Mesodermal cell (in vitro differentiated cells): ENCODE results near the gene TGFBR2.
"Not testable (repeated sequence)": the region's sequence is repeated elsewhere in the genome, so short reads cannot be mapped to it uniquely, and the experiment has no call there.

Experiments
- H3K27ac ChIP-seq: 2 replicates; pipeline ENCODE4 v1.7.0; 2013; ENCODE audit warnings: mild to moderate bottlenecking, low read depth, low read length, moderate library complexity; ENCODE audit not compliant: severe bottlenecking
- H3K36me3 ChIP-seq: 2 replicates; pipeline ENCODE4 v1.7.1; 2013; ENCODE audit warnings: mild to moderate bottlenecking, low read length, moderate library complexity; ENCODE audit not compliant: control insufficient read depth, insufficient read depth
- H3K4me1 ChIP-seq: one replicate; pipeline ENCODE4 v1.7.1; 2013; ENCODE audit warnings: mild to moderate bottlenecking, low read length; ENCODE audit not compliant: insufficient read depth, control insufficient read depth, poor library complexity, severe bottlenecking
- H3K4me3 ChIP-seq: 2 replicates; pipeline ENCODE4 v1.7.0; 2013; ENCODE audit warnings: low read length, control low read depth, mild to moderate bottlenecking; ENCODE audit not compliant: insufficient read depth, poor library complexity, severe bottlenecking; ENCODE audit errors: extremely low read depth
- H3K9me3 ChIP-seq: 2 replicates; pipeline ENCODE4 v1.7.1; 2013; ENCODE audit warnings: mild to moderate bottlenecking, low read length, moderate library complexity; ENCODE audit not compliant: control insufficient read depth
- WGBS, 2 experiments: methylation state at CpG; one replicate each; pipeline ENCODE4 v1.1.5; 2013; ENCODE audit warnings: missing lambda C conversion rate in 2 of 2; ENCODE audit not compliant: insufficient coverage in 2 of 2; 5-methylcytosine and 5-hydroxymethylcytosine counted together

Gene TGFBR2

DNA sequence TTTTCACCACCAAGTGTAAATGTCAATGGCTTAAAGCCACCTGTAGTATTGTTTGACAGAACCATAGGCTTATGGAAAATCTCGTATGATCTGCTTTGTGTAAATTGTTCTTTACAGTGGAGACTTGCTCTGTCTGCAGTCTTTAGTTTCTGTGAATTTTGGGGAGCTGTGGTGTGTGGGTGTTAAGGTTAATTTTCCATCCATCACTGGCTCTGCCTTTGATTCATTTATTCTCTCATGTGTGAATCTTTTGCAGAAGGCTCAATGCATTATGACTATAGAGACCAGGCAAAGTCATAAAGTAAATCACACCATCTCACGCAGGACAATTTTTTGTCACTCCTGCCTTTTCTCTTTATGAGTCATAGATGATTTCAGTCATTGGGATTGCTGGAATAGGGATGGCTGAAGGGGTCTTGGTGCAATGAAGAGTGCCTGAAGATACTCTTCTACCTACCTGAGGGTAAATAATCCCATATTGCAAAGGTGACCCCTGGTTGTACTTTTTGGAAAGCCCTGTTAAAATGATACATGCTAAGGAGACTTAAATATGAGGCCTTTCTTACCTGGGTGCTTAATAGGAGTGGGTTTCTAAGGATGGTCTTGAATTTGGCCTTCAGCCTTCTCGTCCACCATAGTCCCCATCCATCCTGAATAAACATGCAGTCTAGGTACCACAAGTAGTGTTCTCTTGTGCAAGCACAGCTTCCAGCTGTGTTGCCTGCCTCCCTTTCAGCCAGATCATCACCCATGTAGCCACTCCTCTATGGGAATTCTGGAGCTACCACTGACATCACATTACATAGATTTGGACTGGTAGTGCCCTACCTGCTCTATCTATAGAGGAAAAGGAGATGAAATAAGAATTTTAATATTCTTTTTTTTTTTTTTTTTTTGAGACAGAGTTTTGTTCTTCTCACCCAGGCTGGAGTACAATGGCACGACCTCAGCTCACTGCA lies 14.3 kb downstream of the TGFBR2 start:
- Histone ChIP-seq H3K4me3 (no peak overlapping the region), H3K27ac (no peak overlapping the region)
- 91% methylated on average over 3 of the region's 4 CpGs; no CpG with 5 or more reads in 1 of the 2 experiments for WGBS, 2 experiments

DNA sequence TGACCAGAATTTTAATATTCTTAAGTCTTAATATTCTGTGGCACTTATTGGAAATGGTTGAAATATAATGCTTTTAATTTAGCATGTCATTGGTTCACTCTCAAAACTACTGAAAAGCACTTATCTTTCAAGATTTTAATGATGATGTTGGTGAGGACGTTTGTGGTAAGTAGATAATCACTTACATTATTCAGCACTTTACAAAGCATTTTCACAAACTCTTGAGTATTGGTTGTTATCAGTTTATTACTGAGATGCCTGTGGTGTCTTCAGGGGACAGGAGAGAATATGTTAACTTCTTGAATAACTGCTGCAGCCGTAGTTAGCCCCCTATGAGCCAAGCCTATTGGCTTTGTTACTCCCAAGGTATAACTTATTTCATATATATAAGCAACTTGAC lies 15.2 kb downstream of the TGFBR2 start:
- Histone ChIP-seq H3K4me1 (peaks cover 11% of the 10 kb centered on the region), H3K27ac (no peak overlapping the region), H3K4me3 (no peak overlapping the region), H3K36me3 (peaks cover 39% of the 10 kb centered on the region), H3K9me3 (no peaks in the 10 kb centered on the region)
- WGBS, 2 experiments: no CpG with 5 or more reads among the region's 2 CpGs

More for the DNA sequence above, 14.3 kb downstream of the TGFBR2 start:
- peaks cover 10% of the 10 kb centered on the region for H3K4me1 ChIP-seq
- H3K36me3 ChIP-seq: peaks cover 33% of the 10 kb centered on the region
- H3K9me3 ChIP-seq: no peaks in the 10 kb centered on the region

DNA sequence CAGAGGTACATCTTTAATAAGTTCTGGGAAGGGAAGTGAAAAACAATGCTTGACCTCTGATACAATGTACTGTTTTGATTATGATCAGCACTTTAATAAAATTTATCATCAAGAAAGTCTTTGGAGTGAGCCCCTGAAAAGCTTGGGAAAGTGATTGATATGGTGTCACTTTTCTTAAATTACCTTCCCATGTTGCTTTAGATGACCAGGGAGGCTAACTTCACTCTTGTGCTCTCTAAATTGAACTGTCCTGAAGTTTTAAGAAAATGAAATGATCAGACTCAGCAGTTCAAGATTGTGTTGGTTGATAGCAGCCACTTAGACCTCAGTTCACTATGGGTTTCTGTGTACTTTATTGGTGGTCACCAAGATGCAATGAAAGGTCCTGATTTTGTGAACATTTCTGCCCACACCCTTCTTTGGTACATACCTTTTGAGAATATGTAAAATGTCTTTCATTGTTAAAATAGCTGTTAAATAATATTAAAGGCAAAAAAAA lies 15.7 kb downstream of the TGFBR2 start:
- Histone ChIP-seq H3K4me1 (peaks cover 12% of the 10 kb centered on the region), H3K9me3 (no peaks in the 10 kb centered on the region), H3K4me3 (no peak overlapping the region), H3K27ac (no peak overlapping the region), H3K36me3 (peaks cover 39% of the 10 kb centered on the region)

DNA sequence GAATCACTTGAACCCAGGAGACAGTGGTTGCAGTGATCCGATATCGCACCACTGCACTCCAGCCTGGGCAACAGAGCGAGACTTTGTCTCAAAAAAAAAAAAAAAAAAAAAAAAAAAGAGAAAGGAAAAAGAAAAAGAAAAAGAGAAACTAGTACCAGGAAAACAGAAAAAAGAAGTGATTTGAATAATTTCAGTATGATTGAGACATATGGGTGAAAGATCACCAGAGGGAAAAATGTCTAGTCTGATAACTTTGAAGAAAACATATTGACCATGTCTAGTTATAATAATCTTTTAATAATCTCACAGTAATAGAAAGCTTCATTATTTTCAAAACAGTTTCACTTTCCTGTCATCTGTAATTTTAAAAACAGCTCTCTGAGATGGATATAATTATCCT lies 16.4 kb downstream of the TGFBR2 start:
- WGBS, 2 experiments: no CpG with 5 or more reads among the region's 3 CpGs
- peaks cover 12% of the 10 kb centered on the region for H3K4me1 ChIP-seq
- H3K36me3 ChIP-seq: peaks cover 36% of the 10 kb centered on the region
- no peak overlapping the region for H3K4me3 ChIP-seq
- no peak overlapping the region for H3K27ac ChIP-seq
- H3K9me3 ChIP-seq: no peaks in the 10 kb centered on the region

DNA sequence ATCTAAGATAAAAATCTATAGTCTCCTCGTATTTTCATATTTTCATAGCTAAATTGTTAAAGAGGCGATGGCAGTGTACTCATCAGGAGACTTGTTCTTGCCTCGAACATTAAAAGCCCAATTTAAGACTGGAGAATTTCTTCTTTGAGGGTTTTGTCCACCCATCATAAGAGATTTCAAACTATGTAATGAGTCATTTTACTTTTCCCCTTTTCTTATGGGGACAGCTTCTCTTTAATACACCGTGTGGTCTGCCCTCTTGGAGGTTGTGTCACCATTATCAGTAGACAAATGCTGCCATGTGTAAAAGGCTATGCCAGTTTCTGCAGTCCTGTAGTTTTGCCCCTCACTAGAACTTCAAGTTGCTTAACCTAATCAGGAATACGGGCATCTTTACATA lies 16.9 kb downstream of the TGFBR2 start:
- 100% methylated on average over 1 to 2 of the region's 5 CpGs for WGBS, 2 experiments
- Histone ChIP-seq H3K36me3 (peaks cover 36% of the 10 kb centered on the region), H3K4me1 (peaks cover 12% of the 10 kb centered on the region), H3K4me3 (no peak overlapping the region), H3K9me3 (no peaks in the 10 kb centered on the region), H3K27ac (no peak overlapping the region)

DNA sequence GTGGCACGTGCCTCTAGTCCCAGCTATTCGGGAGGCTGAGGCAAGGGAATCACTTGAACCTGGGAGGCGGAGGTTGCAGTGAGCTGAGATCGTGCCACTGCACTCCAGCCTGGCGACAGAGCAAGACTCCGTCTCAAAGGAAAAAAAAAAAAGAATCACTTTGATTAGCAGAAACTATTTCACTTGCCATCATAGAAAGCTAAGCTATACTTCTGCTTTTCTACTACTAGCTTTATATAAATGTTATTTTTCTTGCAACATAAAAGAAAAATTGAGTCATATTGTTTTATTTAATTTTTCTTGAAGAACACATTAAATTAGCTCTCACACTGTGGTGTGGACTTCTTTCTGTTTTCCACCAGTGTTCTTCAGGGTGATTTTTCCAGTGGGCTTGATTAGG lies 18.1 kb downstream of the TGFBR2 start:
- not testable (repeated sequence) for H3K4me3 ChIP-seq
- peaks cover 12% of the 10 kb centered on the region for H3K4me1 ChIP-seq

DNA sequence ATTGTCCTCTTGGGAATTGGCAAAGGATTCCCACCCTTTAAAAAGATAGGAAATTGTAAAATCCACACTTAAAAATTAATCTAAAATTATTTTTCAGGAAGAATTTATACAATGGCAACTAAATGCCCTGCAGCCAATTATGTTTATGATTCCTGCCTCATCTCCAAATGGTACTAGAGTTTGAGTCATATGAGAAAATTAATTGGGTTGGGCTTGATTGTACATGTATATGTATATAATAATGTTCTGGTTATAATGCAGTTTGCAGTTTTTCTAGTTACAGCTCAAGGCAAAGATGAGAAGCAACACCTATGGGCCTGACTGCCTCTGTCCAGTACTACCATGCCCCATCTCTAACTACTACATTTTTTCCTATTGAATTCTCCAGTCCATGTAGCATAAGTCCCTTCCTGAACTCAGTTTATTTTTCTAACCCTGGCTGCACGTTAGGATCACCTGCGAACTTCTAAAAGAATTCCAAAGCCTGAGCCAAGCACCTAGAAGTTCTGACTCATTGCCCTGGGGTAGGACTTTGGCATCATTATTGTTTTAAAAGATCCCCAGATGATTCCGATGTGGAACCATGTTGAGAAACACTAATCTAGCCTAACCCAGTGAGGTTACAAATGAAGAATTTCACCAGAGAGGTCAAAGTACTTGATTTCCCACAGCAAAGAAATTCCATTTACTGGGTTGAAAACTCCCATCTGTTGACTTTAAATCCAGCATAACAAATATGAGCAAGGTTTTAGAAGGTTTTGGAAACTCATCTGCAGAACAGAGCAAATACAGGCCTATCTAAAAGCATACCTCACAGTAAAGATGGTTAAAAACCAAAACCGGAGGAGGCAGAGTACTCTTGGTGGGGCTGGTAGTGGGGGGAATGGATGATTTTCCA lies 19.4 kb downstream of the TGFBR2 start:
- H3K4me1 ChIP-seq: peaks cover 16% of the 10 kb centered on the region
- 78 to 91% methylated on average over 3 to 4 of the region's 4 CpGs for WGBS, 2 experiments
- no peak overlapping the region for H3K4me3 ChIP-seq
- peak overlapping the region; percentile 26 for H3K27ac ChIP-seq
- H3K9me3 ChIP-seq: no peaks in the 10 kb centered on the region
- H3K36me3 ChIP-seq: peaks cover 48% of the 10 kb centered on the region

More for the DNA sequence above, 18.1 kb downstream of the TGFBR2 start:
- H3K27ac ChIP-seq, H3K9me3 ChIP-seq: not testable (repeated sequence)
- H3K36me3 ChIP-seq: peaks cover 39% of the 10 kb centered on the region
- 92 to 100% methylated on average over 1 to 4 of the region's 6 CpGs for WGBS, 2 experiments

DNA sequence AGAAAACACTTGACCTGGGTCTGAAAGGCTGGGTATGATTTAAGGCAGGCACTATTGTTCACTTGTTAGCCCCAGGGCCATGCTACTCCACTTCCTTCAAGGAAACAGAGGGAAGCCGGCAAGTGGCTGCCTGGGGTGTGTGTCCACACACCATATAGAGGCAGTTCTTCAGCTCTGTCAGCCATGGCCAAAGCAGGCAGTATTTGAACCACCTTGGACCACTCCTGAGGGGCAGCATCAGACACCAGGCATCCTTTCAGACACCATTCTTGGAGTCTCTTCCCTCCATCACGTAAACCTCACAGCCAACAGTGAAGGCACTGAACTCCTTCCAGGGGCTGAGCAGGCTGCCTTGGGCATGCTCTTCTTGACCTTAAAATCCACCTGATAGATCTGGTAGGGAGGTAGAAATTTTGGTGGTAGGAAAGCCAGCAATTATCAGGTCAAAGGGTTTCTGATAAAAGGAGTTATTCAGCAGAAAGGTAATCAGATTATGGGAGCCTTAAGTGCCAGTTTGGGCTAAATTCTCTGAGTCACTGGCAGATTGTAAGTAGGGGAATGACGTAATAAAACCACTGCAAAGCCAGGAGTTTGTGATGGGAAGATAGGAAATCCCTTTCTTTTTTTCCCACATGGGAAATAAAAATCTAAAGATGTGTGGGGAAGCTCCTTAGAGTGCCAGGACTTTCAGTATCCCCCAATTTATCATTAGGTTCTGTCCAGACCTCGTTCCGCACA lies 20.2 kb downstream of the TGFBR2 start:
- Histone ChIP-seq H3K4me3 (no peak overlapping the region), H3K4me1 (peaks cover 16% of the 10 kb centered on the region), H3K9me3 (no peaks in the 10 kb centered on the region), H3K36me3 (peaks cover 48% of the 10 kb centered on the region), H3K27ac (no peak overlapping the region)
- WGBS, 2 experiments: 72 to 100% methylated on average over 2 of the region's 5 CpGs

DNA sequence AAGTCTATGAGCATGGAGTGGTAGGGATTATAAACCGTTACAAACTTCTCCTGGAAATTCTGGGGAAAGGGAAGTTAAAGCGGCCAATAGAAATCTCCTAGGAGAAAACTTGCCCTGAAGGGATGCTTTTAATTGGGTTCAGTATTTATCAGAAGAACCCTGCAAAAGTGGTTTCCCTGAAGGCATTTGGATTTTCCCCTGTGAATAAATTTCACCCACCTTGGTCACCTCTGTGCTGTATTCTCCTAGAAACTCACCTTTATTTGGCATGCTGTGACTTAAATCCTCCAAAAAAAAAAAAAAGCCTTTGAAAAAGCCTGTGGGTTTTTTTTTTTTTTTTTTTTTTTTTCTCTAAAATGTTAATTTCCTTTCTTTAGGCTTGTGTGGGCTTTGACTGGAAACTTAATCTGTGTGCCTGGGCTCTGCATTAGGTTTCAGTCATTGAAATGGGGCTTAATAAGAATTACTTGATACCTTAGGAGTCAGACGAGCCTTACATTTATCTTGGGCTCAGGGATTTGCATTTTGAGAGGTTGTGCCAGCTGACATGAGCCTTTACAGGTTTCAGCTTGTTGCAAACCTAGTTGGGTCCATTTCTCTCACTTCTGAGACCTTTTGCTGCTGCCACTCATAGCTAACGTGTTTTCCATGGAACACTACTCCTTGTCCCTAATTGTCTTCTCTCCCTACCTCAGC lies 22.0 kb downstream of the TGFBR2 start:
- Histone ChIP-seq H3K4me3 (no peak overlapping the region), H3K27ac (no peak overlapping the region), H3K9me3 (no peaks in the 10 kb centered on the region), H3K36me3 (peaks cover 45% of the 10 kb centered on the region), H3K4me1 (peaks cover 22% of the 10 kb centered on the region)
- WGBS, 2 experiments: 74 to 84% methylated on average over 4 of the region's 4 CpGs
